HEK293 (cell line): ENCODE measurements around the gene TYRO3.

Experiments used
- ATF2 ChIP-seq: fragments of 450-650 bp; formaldehyde crosslinking; IDR thresholded peaks from 2 replicates; pipeline ENCODE4 v1.5.1; 2016; ENCODE audit warnings: missing biosample characterization, missing genetic modification characterization, low read depth
- CTCF ChIP-seq: fragments of 450-650 bp; formaldehyde crosslinking; IDR thresholded peaks from 2 replicates; pipeline ENCODE4 v1.5.1; 2016; ENCODE audit warnings: missing biosample characterization, missing genetic modification characterization
- REST ChIP-seq: fragments of 450-650 bp; formaldehyde crosslinking; IDR thresholded peaks from 2 replicates; pipeline ENCODE4 v1.5.1; 2016; ENCODE audit warnings: missing biosample characterization, missing genetic modification characterization
- YY1 ChIP-seq: fragments of 450-650 bp; formaldehyde crosslinking; IDR thresholded peaks from 2 replicates; pipeline ENCODE4 v1.5.1; 2018; ENCODE audit warnings: missing biosample characterization, missing genetic modification characterization
- ZBTB10 ChIP-seq: fragments of 450-650 bp; formaldehyde crosslinking; IDR thresholded peaks from 2 replicates; pipeline ENCODE4 v1.5.1; 2016; ENCODE audit warnings: missing biosample characterization, missing genetic modification characterization
- ZNF211 ChIP-seq: fragments of 450-650 bp; formaldehyde crosslinking; IDR thresholded peaks from 2 replicates; pipeline ENCODE4 v1.5.1; 2016; ENCODE audit warnings: low read depth, missing biosample characterization, missing genetic modification characterization
- ZNF24 ChIP-seq: fragments of 450-650 bp; formaldehyde crosslinking; IDR thresholded peaks from 2 replicates; pipeline ENCODE4 v1.5.1; 2016; ENCODE audit warnings: missing biosample characterization, missing genetic modification characterization
- ZNF37A ChIP-seq: fragments of 450-650 bp; IDR thresholded peaks from 2 replicates; pipeline ENCODE4 v1.5.1; 2018; ENCODE audit warnings: missing biosample characterization, missing genetic modification characterization
- ZNF510 ChIP-seq: fragments of 450-650 bp; formaldehyde crosslinking; IDR thresholded peaks from 2 replicates; pipeline ENCODE4 v1.5.1; 2018; ENCODE audit warnings: mild to moderate bottlenecking, missing genetic modification characterization, missing biosample characterization; ENCODE audit not compliant: insufficient replicate concordance
- ZNF747 ChIP-seq: fragments of 450-650 bp; formaldehyde crosslinking; IDR thresholded peaks from 2 replicates; pipeline ENCODE4 v1.5.1; 2016; ENCODE audit warnings: missing biosample characterization, missing genetic modification characterization

GRCh38 chr15:41622901-41623300 is 63.9 kb downstream of the TYRO3 start:
- no peak for TF ChIP-seq ZNF37A (tag by site-specific recombination)
- no peak for TF ChIP-seq CTCF (tag by site-specific recombination)
- no peak for TF ChIP-seq ZNF510 (tag by site-specific recombination)
- TF ChIP-seq ZBTB10 (tag by site-specific recombination): no peak
- TF ChIP-seq ZNF24 (tag by site-specific recombination): no peak
- TF ChIP-seq YY1 (tag by site-specific recombination): no peak
- no peak for TF ChIP-seq ATF2 (tag by site-specific recombination)
- TF ChIP-seq REST (tag by site-specific recombination): no peak
- TF ChIP-seq ZNF211 (tag by site-specific recombination): no peak
- no peak for TF ChIP-seq ZNF747 (tag by site-specific recombination)
